WTC11 (cell line): ENCODE data around the gene CDSN. TPM values are rescaled to one million over a fixed set of nuclear protein-coding genes. Genes with fewer than 3 reads are reported as not detected.

ENCODE experiments used
- ATAC-seq: fragments of 200-7000 bp; cut with Tn5 transposase; 2 replicates; pipeline ENCODE4 v1.10.0; 2021; ENCODE audit warnings: mild to moderate bottlenecking, moderate library complexity
- CTCF ChIA-PET: fragments of 300-600 bp; sonication (Branson Sonifier 250); formaldehyde crosslinking; loops from one replicate; lab custom pipeline; 2021; ENCODE audit warnings: antibody characterized with exemption; lab: Charles Lee
- POLR2A ChIA-PET: fragments of 350-600 bp; sonication (Branson Sonifier 250); formaldehyde crosslinking; loops from one replicate; lab custom pipeline; 2021; ENCODE audit warnings: antibody characterized with exemption; lab: Charles Lee
- DNase-seq: peaks from one replicate; pipeline ENCODE4 v3.0.0; 2021; ENCODE audit warnings: low spot score
- H3K27ac Mint-ChIP-seq: 2 replicates; pipeline ENCODE4 v1.8.0; 2021; ENCODE audit warnings: mixed read lengths
- H3K27me3 Mint-ChIP-seq: 2 replicates; pipeline ENCODE4 v1.8.0; 2021; ENCODE audit warnings: low read depth, mild to moderate bottlenecking, moderate library complexity, mixed read lengths
- H3K36me3 Mint-ChIP-seq: 2 replicates; pipeline ENCODE4 v1.8.0; 2021; ENCODE audit warnings: mixed read lengths
- H3K4me1 Mint-ChIP-seq: 2 replicates; pipeline ENCODE4 v1.8.0; 2022; ENCODE audit warnings: mixed read lengths
- H3K4me3 Mint-ChIP-seq: 2 replicates; pipeline ENCODE4 v1.8.0; 2021; ENCODE audit warnings: mild to moderate bottlenecking, moderate library complexity, mixed read lengths
- H3K9me3 Mint-ChIP-seq: 2 replicates; pipeline ENCODE4 v1.8.0; 2021; ENCODE audit warnings: mixed read lengths
- EMX1 ChIP-seq: fragments of 250-450 bp; sonication (Bioruptor Pico); IDR thresholded peaks from 2 replicates; pipeline ENCODE4 v1.8.0; 2021; ENCODE audit warnings: mild to moderate bottlenecking
- ESRRA ChIP-seq: sonication (generic); formaldehyde crosslinking; IDR thresholded peaks from 2 replicates; pipeline ENCODE4 v1.8.1; 2022; ENCODE audit warnings: mild to moderate bottlenecking, missing genetic modification reagents, borderline replicate concordance
- GRHL2 ChIP-seq: fragments of 250-450 bp; sonication (Bioruptor Pico); IDR thresholded peaks from 2 replicates; pipeline ENCODE4 v1.8.0; 2022; ENCODE audit warnings: mild to moderate bottlenecking, moderate library complexity; ENCODE audit not compliant: insufficient replicate concordance, severe bottlenecking
- JUN ChIP-seq: sonication (generic); formaldehyde crosslinking; IDR thresholded peaks from 2 replicates; pipeline ENCODE4 v1.8.0; 2023; ENCODE audit warnings: mild to moderate bottlenecking, missing genetic modification reagents
- NFATC4 ChIP-seq: fragments of 250-450 bp; sonication (Bioruptor Pico); IDR thresholded peaks from 2 replicates; pipeline ENCODE4 v1.9.0; 2021; ENCODE audit warnings: mild to moderate bottlenecking
- NFYB ChIP-seq: sonication (generic); formaldehyde crosslinking; conservative IDR thresholded peaks from 2 replicates; pipeline ENCODE4 v1.8.0; 2022; ENCODE audit warnings: low read depth, missing genetic modification reagents
- OVOL2 ChIP-seq: fragments of 250-450 bp; sonication (Bioruptor Pico); IDR thresholded peaks from 2 replicates; pipeline ENCODE4 v1.9.0; 2021; ENCODE audit warnings: mild to moderate bottlenecking, borderline replicate concordance
- TEAD1 ChIP-seq: sonication (generic); formaldehyde crosslinking; IDR thresholded peaks from 2 replicates; pipeline ENCODE4 v1.8.0; 2022; ENCODE audit warnings: mild to moderate bottlenecking, missing genetic modification reagents
- TEAD4 ChIP-seq: sonication (generic); formaldehyde crosslinking; IDR thresholded peaks from 2 replicates; pipeline ENCODE4 v1.8.0; 2022; ENCODE audit warnings: mild to moderate bottlenecking, missing genetic modification reagents
- ZNF138 ChIP-seq: sonication (generic); formaldehyde crosslinking; conservative IDR thresholded peaks from 2 replicates; pipeline ENCODE4 v1.8.1; 2022; ENCODE audit warnings: mild to moderate bottlenecking, moderate library complexity, missing genetic modification reagents
- ZNF219 ChIP-seq: sonication (generic); formaldehyde crosslinking; IDR thresholded peaks from 2 replicates; pipeline ENCODE4 v1.8.0; 2023; ENCODE audit warnings: missing genetic modification reagents, mild to moderate bottlenecking, borderline replicate concordance
- ZNF671 ChIP-seq: fragments of 250-450 bp; sonication (Bioruptor Pico); IDR thresholded peaks from 2 replicates; pipeline ENCODE4 v1.8.0; 2021; ENCODE audit warnings: mild to moderate bottlenecking
- total RNA-seq: library from RNA; stranded (reverse); gene quantifications from 3 replicates; pipeline ENCODE4 v1.2.3, GENCODE V29; 2021
- TF ChIP-seq, protein P1 (sequence below): sonication (generic); formaldehyde crosslinking; IDR thresholded peaks from 2 replicates; pipeline ENCODE4 v1.8.1; 2022; ENCODE audit warnings: mild to moderate bottlenecking, moderate library complexity, missing genetic modification reagents
- TF ChIP-seq, protein P2 (sequence below): fragments of 250-450 bp; sonication (Bioruptor Pico); conservative IDR thresholded peaks from 2 replicates; pipeline ENCODE4 v1.9.0; 2021; ENCODE audit warnings: mild to moderate bottlenecking
- TF ChIP-seq, protein P3 (sequence below): sonication (generic); formaldehyde crosslinking; IDR thresholded peaks from 2 replicates; pipeline ENCODE4 v1.8.1; 2023; ENCODE audit warnings: mild to moderate bottlenecking, moderate library complexity, missing genetic modification reagents
- TF ChIP-seq, protein P4 (sequence below): sonication (generic); formaldehyde crosslinking; IDR thresholded peaks from 2 replicates; pipeline ENCODE4 v1.8.0; 2022; ENCODE audit warnings: mild to moderate bottlenecking, missing genetic modification reagents
- TF ChIP-seq, protein P5 (sequence below): fragments of 250-450 bp; sonication (Bioruptor Pico); IDR thresholded peaks from 2 replicates; pipeline ENCODE4 v1.8.0; 2021; ENCODE audit warnings: mild to moderate bottlenecking
- TF ChIP-seq, protein P6 (sequence below): fragments of 250-450 bp; sonication (Bioruptor Pico); IDR thresholded peaks from 2 replicates; pipeline ENCODE4 v1.9.0; 2021; ENCODE audit warnings: mild to moderate bottlenecking, borderline replicate concordance

Gene CDSN
- total RNA-seq, 1 experiment from 2014 or later = not detected

DNA sequence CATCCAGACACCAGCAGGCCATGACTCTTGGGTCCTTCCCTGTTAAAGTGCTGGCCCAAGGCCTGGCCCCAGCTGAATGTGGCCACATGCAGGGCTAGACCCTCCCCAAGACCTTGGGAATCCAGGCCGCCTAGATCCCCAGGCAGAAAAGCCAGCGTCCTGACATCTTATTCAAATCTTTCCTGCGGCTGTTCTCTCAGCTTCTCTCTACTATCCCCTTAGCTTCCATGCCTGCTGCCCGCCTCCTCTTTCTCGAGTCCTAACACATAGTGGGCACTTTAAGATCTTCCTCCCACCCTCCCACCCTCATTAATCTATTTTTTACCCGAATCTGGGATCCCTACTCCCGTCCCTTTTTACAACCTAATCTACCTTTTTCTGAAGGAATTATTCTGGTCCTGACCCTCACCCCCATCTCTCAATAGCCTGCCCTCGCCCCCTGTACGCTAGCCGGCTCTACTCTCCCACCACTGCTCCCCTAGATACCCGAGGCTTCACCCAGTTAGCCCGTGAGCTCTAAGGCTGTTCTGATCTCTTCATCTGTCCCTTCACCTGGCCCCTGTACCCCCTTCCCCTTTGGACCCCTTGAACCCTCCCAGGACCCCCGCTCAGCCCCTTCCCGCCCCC is 37.4 kb upstream of the CDSN start, which contains the start of gene CCHCR1 (continued):
- TF ChIP-seq ZNF671 (CRISPR knock-in tag) (no peak), TEAD4 (no peak), TEAD1 (CRISPR knock-in tag) (no peak), GRHL2 (CRISPR knock-in tag) (no peak), NFYB (CRISPR knock-in tag) (no peak)
- TF ChIP-seq, protein P1, sequence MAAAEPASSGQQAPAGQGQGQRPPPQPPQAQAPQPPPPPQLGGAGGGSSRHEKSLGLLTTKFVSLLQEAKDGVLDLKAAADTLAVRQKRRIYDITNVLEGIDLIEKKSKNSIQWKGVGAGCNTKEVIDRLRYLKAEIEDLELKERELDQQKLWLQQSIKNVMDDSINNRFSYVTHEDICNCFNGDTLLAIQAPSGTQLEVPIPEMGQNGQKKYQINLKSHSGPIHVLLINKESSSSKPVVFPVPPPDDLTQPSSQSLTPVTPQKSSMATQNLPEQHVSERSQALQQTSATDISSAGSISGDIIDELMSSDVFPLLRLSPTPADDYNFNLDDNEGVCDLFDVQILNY (CRISPR knock-in tag) = no peak
- TF ChIP-seq, protein P2, sequence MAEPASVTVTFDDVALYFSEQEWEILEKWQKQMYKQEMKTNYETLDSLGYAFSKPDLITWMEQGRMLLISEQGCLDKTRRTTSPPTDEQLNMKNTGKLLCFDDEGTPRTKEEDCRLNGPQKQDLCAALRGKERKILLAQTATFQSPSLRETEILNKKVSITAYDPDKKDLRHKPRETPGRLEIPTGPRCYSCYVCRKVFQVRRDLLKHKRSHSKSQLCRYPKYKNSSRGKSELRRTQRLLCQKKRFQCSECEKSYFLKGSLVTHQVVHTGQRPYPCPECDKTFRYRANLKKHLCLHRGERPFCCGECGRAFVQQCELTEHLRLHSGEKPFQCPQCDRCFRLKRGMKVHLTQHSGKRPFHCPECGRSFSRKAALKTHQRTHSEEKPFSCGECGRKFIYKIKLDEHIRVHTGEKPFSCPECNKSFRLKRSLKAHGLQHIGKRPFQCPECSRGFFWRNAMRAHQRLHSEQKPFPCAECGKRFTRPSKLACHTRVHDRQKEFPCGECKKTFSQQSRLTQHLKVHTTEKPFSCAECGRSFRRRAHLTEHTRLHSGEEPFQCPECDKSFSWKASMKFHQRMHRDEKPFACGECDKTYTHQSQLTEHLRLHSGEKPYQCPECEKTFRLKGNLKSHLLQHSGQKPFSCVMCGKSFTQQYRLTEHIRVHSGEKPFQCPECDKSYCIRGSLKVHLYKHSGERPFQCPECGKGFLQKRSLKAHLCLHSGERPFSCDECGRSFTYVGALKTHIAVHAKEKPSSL (CRISPR knock-in tag) = no peak
- TF ChIP-seq, protein P3, sequence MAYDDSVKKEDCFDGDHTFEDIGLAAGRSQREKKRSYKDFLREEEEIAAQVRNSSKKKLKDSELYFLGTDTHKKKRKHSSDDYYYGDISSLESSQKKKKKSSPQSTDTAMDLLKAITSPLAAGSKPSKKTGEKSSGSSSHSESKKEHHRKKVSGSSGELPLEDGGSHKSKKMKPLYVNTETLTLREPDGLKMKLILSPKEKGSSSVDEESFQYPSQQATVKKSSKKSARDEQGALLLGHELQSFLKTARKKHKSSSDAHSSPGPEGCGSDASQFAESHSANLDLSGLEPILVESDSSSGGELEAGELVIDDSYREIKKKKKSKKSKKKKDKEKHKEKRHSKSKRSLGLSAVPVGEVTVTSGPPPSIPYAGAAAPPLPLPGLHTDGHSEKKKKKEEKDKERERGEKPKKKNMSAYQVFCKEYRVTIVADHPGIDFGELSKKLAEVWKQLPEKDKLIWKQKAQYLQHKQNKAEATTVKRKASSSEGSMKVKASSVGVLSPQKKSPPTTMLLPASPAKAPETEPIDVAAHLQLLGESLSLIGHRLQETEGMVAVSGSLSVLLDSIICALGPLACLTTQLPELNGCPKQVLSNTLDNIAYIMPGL (CRISPR knock-in tag) = no peak

DNA sequence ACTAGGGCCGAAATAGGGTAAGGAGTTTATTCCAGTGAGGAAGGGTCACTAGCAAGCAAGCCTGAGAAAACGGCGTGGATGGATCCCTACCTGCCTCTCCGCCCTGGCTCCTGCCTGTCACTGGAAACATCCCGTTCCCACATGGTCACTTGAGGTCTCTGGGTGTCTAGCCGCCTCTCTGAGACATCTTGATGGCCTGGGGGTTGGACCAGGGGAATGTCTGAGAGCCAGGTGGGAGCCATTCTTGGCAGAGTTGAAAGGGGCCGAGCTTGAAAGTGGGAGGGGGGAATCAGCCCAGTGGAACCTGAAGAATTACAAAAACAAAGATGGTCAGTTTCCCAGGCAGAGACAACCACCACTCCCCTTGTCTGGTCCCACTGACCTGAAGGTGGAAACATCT is 36.4 kb upstream of the CDSN start:
- CTCF ChIA-PET = interaction anchor here (0.6 to 1.7 kb wide), 4 partner anchors 14 to 243 kb away, joined by 3 to 5 read pairs (median 4); no protein-coding TSS in a partner anchor
- H3K4me1 Mint-ChIP-seq = peaks cover 27% of the 10 kb centered on the region

DNA sequence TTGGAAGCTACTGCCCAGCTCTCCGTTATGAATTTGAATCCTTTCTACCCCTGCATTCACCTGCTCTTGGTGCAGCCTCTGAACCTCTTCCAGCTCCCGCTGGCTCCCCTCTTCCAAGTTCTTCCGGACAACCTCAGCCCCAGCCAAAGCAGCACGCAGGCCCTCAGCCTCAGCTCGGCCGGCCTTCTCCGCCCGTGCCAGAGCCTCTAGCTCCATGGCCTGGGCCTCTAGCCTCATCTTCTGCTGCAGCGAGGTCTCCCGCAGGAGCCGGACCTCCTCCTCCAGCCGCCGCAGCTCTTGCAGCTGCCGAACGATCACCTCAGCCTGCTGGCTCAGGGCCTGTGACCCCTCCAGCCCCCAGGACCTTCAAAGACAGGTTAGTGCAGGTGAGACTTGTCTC is 34.2 kb upstream of the CDSN start:
- peaks cover 21% of the 10 kb centered on the region for H3K4me1 Mint-ChIP-seq
- H3K27me3 Mint-ChIP-seq = no peaks in the 10 kb centered on the region
- CTCF ChIA-PET = interaction anchor here (0.6 to 1.1 kb wide), 2 partner anchors 25 to 94 kb away, joined by 3 read pairs; no protein-coding TSS in a partner anchor
- DNase-seq = no peak
- peaks cover 48% of the 10 kb centered on the region for H3K36me3 Mint-ChIP-seq
- ATAC-seq = no peak
- TF ChIP-seq ZNF138 (CRISPR knock-in tag) (no peak), TEAD4 (no peak), NFATC4 (no peak), ESRRA (CRISPR knock-in tag) (no peak), TEAD1 (CRISPR knock-in tag) (no peak), OVOL2 (CRISPR knock-in tag) (no peak), EMX1 (no peak), JUN (CRISPR knock-in tag) (no peak)
- TF ChIP-seq, protein P4, sequence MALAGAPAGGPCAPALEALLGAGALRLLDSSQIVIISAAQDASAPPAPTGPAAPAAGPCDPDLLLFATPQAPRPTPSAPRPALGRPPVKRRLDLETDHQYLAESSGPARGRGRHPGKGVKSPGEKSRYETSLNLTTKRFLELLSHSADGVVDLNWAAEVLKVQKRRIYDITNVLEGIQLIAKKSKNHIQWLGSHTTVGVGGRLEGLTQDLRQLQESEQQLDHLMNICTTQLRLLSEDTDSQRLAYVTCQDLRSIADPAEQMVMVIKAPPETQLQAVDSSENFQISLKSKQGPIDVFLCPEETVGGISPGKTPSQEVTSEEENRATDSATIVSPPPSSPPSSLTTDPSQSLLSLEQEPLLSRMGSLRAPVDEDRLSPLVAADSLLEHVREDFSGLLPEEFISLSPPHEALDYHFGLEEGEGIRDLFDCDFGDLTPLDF (CRISPR knock-in tag) = no peak
- TF ChIP-seq, protein P5, sequence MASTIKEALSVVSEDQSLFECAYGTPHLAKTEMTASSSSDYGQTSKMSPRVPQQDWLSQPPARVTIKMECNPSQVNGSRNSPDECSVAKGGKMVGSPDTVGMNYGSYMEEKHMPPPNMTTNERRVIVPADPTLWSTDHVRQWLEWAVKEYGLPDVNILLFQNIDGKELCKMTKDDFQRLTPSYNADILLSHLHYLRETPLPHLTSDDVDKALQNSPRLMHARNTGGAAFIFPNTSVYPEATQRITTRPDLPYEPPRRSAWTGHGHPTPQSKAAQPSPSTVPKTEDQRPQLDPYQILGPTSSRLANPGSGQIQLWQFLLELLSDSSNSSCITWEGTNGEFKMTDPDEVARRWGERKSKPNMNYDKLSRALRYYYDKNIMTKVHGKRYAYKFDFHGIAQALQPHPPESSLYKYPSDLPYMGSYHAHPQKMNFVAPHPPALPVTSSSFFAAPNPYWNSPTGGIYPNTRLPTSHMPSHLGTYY (CRISPR knock-in tag) = no peak
- TF ChIP-seq, protein P6, sequence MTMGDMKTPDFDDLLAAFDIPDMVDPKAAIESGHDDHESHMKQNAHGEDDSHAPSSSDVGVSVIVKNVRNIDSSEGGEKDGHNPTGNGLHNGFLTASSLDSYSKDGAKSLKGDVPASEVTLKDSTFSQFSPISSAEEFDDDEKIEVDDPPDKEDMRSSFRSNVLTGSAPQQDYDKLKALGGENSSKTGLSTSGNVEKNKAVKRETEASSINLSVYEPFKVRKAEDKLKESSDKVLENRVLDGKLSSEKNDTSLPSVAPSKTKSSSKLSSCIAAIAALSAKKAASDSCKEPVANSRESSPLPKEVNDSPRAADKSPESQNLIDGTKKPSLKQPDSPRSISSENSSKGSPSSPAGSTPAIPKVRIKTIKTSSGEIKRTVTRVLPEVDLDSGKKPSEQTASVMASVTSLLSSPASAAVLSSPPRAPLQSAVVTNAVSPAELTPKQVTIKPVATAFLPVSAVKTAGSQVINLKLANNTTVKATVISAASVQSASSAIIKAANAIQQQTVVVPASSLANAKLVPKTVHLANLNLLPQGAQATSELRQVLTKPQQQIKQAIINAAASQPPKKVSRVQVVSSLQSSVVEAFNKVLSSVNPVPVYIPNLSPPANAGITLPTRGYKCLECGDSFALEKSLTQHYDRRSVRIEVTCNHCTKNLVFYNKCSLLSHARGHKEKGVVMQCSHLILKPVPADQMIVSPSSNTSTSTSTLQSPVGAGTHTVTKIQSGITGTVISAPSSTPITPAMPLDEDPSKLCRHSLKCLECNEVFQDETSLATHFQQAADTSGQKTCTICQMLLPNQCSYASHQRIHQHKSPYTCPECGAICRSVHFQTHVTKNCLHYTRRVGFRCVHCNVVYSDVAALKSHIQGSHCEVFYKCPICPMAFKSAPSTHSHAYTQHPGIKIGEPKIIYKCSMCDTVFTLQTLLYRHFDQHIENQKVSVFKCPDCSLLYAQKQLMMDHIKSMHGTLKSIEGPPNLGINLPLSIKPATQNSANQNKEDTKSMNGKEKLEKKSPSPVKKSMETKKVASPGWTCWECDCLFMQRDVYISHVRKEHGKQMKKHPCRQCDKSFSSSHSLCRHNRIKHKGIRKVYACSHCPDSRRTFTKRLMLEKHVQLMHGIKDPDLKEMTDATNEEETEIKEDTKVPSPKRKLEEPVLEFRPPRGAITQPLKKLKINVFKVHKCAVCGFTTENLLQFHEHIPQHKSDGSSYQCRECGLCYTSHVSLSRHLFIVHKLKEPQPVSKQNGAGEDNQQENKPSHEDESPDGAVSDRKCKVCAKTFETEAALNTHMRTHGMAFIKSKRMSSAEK (CRISPR knock-in tag) = no peak
- TF ChIP-seq, all 79 proteins: peak for 0
- no peak overlapping the region for H3K4me3 Mint-ChIP-seq
- no peaks in the 10 kb centered on the region for H3K9me3 Mint-ChIP-seq
- POLR2A ChIA-PET = no interaction called here
- no peak overlapping the region for H3K27ac Mint-ChIP-seq

More for the DNA sequence above, 36.4 kb upstream of the CDSN start:
- POLR2A ChIA-PET = no interaction called here
- Mint-ChIP-seq H3K4me3 (peak overlapping the region; percentile 96), H3K27ac (no peak overlapping the region), H3K36me3 (peaks cover 32% of the 10 kb centered on the region), H3K9me3 (no peaks in the 10 kb centered on the region), H3K27me3 (no peaks in the 10 kb centered on the region)
- TF ChIP-seq ZNF219 (CRISPR knock-in tag) = no peak
- no peak for TF ChIP-seq OVOL2 (CRISPR knock-in tag)
- no peak for TF ChIP-seq TEAD4
- no peak for DNase-seq
- no peak for ATAC-seq
